Stomach (tissue), 4 donors: Measurements from ENCODE around the gene ASTN2.

Source experiments
- EP300 ChIP-seq: sonication (generic); formaldehyde crosslinking; IDR thresholded peaks from one replicate; pipeline ENCODE4 v1.6.1; 2017; ENCODE audit warnings: antibody characterized with exemption
- POLR2A ChIP-seq, 4 donors: fragments of 450-650 bp; IDR thresholded peaks; one replicate each; pipeline ENCODE4 v1.6.1; 2016; ENCODE audit warnings: antibody characterized with exemption in 4 of 4, control low read depth in 2 of 4, mild to moderate bottlenecking in 1 of 4, moderate library complexity in 1 of 4
- POLR2AphosphoS5 ChIP-seq, 3 donors: sonication (generic); formaldehyde crosslinking; IDR thresholded peaks; one replicate each; pipeline ENCODE4 v1.6.1; 2016; ENCODE audit warnings: antibody characterized with exemption in 3 of 3
- TF ChIP-seq, protein P1 (sequence below), 7 experiments: fragments of 450-650 bp in 4 of 7; fragments of 200-600 bp in 3 of 7; sonication (generic) in 3 of 7; IDR thresholded peaks; one replicate each; pipeline ENCODE4 v1.5.1; 2016 to 2019; ENCODE audit warnings: antibody characterized with exemption in 7 of 7, control low read depth in 2 of 7, mild to moderate bottlenecking in 1 of 7

DNA sequence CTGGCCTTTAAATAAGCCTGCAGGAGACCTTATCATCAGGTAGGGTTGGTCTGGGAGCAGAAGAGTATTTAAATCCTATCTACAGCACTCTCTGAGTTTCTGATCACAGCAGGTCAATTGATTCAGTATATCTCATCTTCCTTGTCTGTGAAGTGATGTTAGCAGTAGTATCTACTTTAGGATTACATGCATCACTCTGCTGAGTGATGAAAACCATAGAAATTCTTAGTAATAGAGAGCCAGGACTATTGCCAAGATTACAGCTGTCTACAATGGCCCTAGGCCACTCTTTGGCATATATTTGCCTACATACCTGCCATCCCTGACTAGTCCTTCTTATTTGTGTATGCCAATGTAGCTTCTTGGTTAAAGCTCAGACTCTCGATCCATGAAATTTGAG is 183.8 kb downstream of the ASTN2 start:
- TF ChIP-seq, protein P1, sequence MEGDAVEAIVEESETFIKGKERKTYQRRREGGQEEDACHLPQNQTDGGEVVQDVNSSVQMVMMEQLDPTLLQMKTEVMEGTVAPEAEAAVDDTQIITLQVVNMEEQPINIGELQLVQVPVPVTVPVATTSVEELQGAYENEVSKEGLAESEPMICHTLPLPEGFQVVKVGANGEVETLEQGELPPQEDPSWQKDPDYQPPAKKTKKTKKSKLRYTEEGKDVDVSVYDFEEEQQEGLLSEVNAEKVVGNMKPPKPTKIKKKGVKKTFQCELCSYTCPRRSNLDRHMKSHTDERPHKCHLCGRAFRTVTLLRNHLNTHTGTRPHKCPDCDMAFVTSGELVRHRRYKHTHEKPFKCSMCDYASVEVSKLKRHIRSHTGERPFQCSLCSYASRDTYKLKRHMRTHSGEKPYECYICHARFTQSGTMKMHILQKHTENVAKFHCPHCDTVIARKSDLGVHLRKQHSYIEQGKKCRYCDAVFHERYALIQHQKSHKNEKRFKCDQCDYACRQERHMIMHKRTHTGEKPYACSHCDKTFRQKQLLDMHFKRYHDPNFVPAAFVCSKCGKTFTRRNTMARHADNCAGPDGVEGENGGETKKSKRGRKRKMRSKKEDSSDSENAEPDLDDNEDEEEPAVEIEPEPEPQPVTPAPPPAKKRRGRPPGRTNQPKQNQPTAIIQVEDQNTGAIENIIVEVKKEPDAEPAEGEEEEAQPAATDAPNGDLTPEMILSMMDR (IDR thresholded peaks at IDR 0.05): no peak
- TF ChIP-seq POLR2A (IDR thresholded peaks at IDR 0.05) (no peak), POLR2AphosphoS5 (IDR thresholded peaks at IDR 0.05) (no peak), EP300 (no peak)
